Naive thymus-derived CD4-positive, alpha-beta T cell (primary cell): ENCODE data around the gene PACS2. TPM values are rescaled to one million over a fixed set of nuclear protein-coding genes. Genes with fewer than 3 reads are reported as not detected.
"Not testable (repeated sequence)": the region's sequence is repeated elsewhere in the genome, so short reads cannot be mapped to it uniquely, and the experiment has no call there.

Source experiments
- ATAC-seq: fragments of 150-1000 bp; cut with Tn5 transposase; 2 replicates; pipeline ENCODE4 v1.10.0; 2021; ENCODE audit warnings: mild to moderate bottlenecking, moderate library complexity
- CTCF ChIA-PET: fragments of 350-600 bp; sonication (Branson Sonifier 250); formaldehyde crosslinking; loops from one replicate; lab custom pipeline; 2021; ENCODE audit warnings: antibody characterized with exemption; lab: Charles Lee
- POLR2A ChIA-PET: fragments of 350-600 bp; sonication (Branson Sonifier 250); formaldehyde crosslinking; loops from one replicate; lab custom pipeline; 2021; ENCODE audit warnings: antibody characterized with exemption, inconsistent platforms; lab: Charles Lee
- DNase-seq, 9 donors: peaks; one replicate each; pipeline versions ENCODE4 v3.0.0 to v3.0.0-alpha.2; 2020 to 2022; ENCODE audit warnings: mixed read lengths in 1 of 9
- H3K27ac ChIP-seq: one replicate; pipeline ENCODE4 v1.7.0; 2013; ENCODE audit warnings: mild to moderate bottlenecking, low read depth, low read length, moderate library complexity
- H3K27me3 ChIP-seq, 2 donors: one replicate each; pipeline ENCODE4 v1.7.0; 2013; ENCODE audit warnings: low read length in 2 of 2, mild to moderate bottlenecking in 2 of 2, moderate library complexity in 2 of 2; ENCODE audit not compliant: control insufficient read depth in 2 of 2, insufficient read depth in 2 of 2
- H3K36me3 ChIP-seq, 3 experiments: 1 replicate in 2 of 3; 2 replicates in 1 of 3; pipeline ENCODE4 v1.7.0; 2013; ENCODE audit warnings: low read length in 3 of 3, mild to moderate bottlenecking in 3 of 3, moderate library complexity in 1 of 3; ENCODE audit not compliant: insufficient read depth in 3 of 3, control insufficient read depth in 2 of 3
- H3K4me1 ChIP-seq, 2 donors: one replicate each; pipeline ENCODE4 v1.7.0; 2013; ENCODE audit warnings: low read length in 2 of 2, mild to moderate bottlenecking in 2 of 2, moderate library complexity in 1 of 2; ENCODE audit not compliant: control insufficient read depth in 2 of 2, insufficient read depth in 2 of 2
- H3K4me3 ChIP-seq: 2 replicates; pipeline ENCODE4 v1.7.0; 2013; ENCODE audit warnings: mild to moderate bottlenecking, low read length
- H3K9me3 ChIP-seq, 3 experiments: 1 replicate in 2 of 3; 2 replicates in 1 of 3; pipeline ENCODE4 v1.7.0; 2013; ENCODE audit warnings: low read length in 3 of 3; ENCODE audit not compliant: control insufficient read depth in 2 of 3
- H3K27ac Mint-ChIP-seq, 9 donors: one replicate each; pipeline ENCODE4 v1.8.0; 2020 to 2022; ENCODE audit warnings: mixed read lengths in 9 of 9, mild to moderate bottlenecking in 8 of 9, moderate library complexity in 5 of 9, inconsistent platforms in 2 of 9
- H3K27me3 Mint-ChIP-seq, 5 donors: one replicate each; pipeline ENCODE4 v1.8.0; 2021 to 2022; ENCODE audit warnings: mixed read lengths in 5 of 5, mild to moderate bottlenecking in 1 of 5
- H3K36me3 Mint-ChIP-seq, 5 donors: one replicate each; pipeline ENCODE4 v1.8.0; 2020 to 2022; ENCODE audit warnings: mixed read lengths in 5 of 5, mild to moderate bottlenecking in 3 of 5, inconsistent platforms in 1 of 5
- H3K4me1 Mint-ChIP-seq, 7 donors: one replicate each; pipeline ENCODE4 v1.8.0; 2020 to 2022; ENCODE audit warnings: mixed read lengths in 7 of 7, mild to moderate bottlenecking in 3 of 7, inconsistent platforms in 1 of 7
- H3K4me3 Mint-ChIP-seq, 10 donors: one replicate each; pipeline ENCODE4 v1.8.0; 2020 to 2022; ENCODE audit warnings: mild to moderate bottlenecking in 10 of 10, mixed read lengths in 10 of 10, moderate library complexity in 6 of 10, inconsistent platforms in 2 of 10
- H3K9me3 Mint-ChIP-seq, 11 donors: one replicate each; pipeline ENCODE4 v1.8.0; 2020 to 2022; ENCODE audit warnings: mixed read lengths in 11 of 11, mild to moderate bottlenecking in 4 of 11, inconsistent platforms in 1 of 11, moderate library complexity in 1 of 11
- intact Hi-C, 2 donors: fragments of 100-400 bp; cut with micrococcal nuclease; formaldehyde crosslinking; loops; one replicate each; pipeline ENCODE4 v1.15.1; 2023
- polyA plus RNA-seq, 2 donors: library from polyadenylated mRNA; unstranded; fragments of 300-500 nt; fragmentation: Illumina TruSeq; gene quantifications; one replicate each; pipeline ENCODE4 v1.2.3, GENCODE V29; 2021
- total RNA-seq, 6 experiments: library from RNA in 5 of 6; stranded (reverse) in 5 of 6; gene quantifications; 1 replicate in 5 of 6; 2 replicates in 1 of 6; pipeline ENCODE4 v1.2.3 and lab custom pipeline; 2021 to 2026

Gene PACS2
- total and polyA plus RNA-seq, 7 experiments from 2014 or later, result 1.5 to 75.4 (median 69.2) TPM

DNA sequence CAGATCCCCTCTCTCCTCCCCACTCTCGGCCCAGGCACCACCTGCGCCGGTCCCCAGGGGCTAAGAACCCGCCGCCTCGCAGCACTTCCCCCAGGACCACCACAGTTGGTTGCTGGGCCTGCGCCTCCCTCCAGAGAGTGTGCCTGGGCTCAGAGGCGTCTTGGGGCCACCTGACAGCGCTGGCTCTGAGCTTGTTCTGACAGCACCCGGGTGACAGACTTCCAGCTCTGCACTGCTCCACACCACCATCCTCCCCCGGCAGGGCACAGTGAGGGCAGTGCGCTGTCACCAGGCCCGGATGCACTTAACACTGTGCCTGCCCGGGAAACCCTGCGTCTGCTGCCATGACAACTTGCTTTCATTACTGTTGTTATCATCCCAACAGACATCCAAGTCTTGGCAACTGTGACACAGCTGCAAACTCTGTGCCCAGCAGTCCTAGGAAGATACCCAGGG lies 20.4 kb upstream of the PACS2 start:
- H3K9me3 Mint-ChIP-seq, result no peaks in the 10 kb centered on the region
- peaks cover 14 to 34% of the 10 kb centered on the region in 2 donors for H3K4me1 ChIP-seq
- no peaks in the 10 kb centered on the region for H3K36me3 ChIP-seq
- no peaks in the 10 kb centered on the region for H3K27me3 Mint-ChIP-seq
- peak overlapping the region; percentile 39 to 85 (median 78) for H3K4me3 Mint-ChIP-seq
- ChIA-PET POLR2A (interaction anchor here (0.6 to 4.3 kb wide), 3 partner anchors 21 to 273 kb away, joined by 3 to 19 read pairs (median 3); partner anchors contain the start of genes CDCA4 and PACS2), CTCF (interaction anchor here (1.0 to 2.1 kb wide), 2 partner anchors 19 to 58 kb away, joined by 3 to 8 read pairs; no protein-coding TSS in a partner anchor)
- H3K27ac ChIP-seq, result peak overlapping the region; percentile 65
- peak overlapping the region; percentile 89 to 99 (median 96) for H3K27ac Mint-ChIP-seq
- intact Hi-C loops, result loop anchor here in 1 of 2 donors (10.0 kb wide), 1 partner anchor 49 kb away; the partner anchor contains the start of gene BTBD6
- H3K9me3 ChIP-seq, result no peaks in the 10 kb centered on the region
- H3K4me3 ChIP-seq, result peak overlapping the region; percentile 21
- H3K36me3 Mint-ChIP-seq, result peaks cover 0 to 8% (median 0%) of the 10 kb centered on the region in 5 donors
- H3K4me1 Mint-ChIP-seq, result peaks cover 31 to 53% (median 46%) of the 10 kb centered on the region in 7 donors
- no peaks in the 10 kb centered on the region for H3K27me3 ChIP-seq
- DNase-seq (peak; percentile 50 to 82 (median 74)), ATAC-seq (peak; percentile 94)

GRCh38 chr14:105297311-105297710 lies 17.2 kb upstream of the PACS2 start:
- Mint-ChIP-seq H3K27ac (peak overlapping the region in 2 of 9 donors; percentile 38 to 47), H3K36me3 (peaks cover 0 to 13% (median 0%) of the 10 kb centered on the region in 5 donors), H3K4me3 (peak overlapping the region in 2 of 10 donors; percentile 6 to 42), H3K4me1 (peaks cover 35 to 54% (median 44%) of the 10 kb centered on the region in 7 donors)
- H3K9me3 Mint-ChIP-seq, H3K27me3 ChIP-seq, H3K27me3 Mint-ChIP-seq, H3K9me3 ChIP-seq, H3K4me3 ChIP-seq, H3K36me3 ChIP-seq, H3K27ac ChIP-seq, DNase-seq, ATAC-seq: not testable (repeated sequence)
- intact Hi-C loops, result loop anchor here in 1 of 2 donors (10.0 kb wide), 1 partner anchor 53 kb away; the partner anchor contains the start of gene BTBD6
- POLR2A ChIA-PET, result interaction anchor here (1.0 kb wide), 1 partner anchor 17 kb away, joined by 4 read pairs; the partner anchor contains the start of gene PACS2
- peaks cover 14 to 41% of the 10 kb centered on the region in 2 donors for H3K4me1 ChIP-seq
- CTCF ChIA-PET, result interaction anchor here (0.6 to 0.7 kb wide), 2 partner anchors 20 to 184 kb away, joined by 3 to 8 read pairs; no protein-coding TSS in a partner anchor

DNA sequence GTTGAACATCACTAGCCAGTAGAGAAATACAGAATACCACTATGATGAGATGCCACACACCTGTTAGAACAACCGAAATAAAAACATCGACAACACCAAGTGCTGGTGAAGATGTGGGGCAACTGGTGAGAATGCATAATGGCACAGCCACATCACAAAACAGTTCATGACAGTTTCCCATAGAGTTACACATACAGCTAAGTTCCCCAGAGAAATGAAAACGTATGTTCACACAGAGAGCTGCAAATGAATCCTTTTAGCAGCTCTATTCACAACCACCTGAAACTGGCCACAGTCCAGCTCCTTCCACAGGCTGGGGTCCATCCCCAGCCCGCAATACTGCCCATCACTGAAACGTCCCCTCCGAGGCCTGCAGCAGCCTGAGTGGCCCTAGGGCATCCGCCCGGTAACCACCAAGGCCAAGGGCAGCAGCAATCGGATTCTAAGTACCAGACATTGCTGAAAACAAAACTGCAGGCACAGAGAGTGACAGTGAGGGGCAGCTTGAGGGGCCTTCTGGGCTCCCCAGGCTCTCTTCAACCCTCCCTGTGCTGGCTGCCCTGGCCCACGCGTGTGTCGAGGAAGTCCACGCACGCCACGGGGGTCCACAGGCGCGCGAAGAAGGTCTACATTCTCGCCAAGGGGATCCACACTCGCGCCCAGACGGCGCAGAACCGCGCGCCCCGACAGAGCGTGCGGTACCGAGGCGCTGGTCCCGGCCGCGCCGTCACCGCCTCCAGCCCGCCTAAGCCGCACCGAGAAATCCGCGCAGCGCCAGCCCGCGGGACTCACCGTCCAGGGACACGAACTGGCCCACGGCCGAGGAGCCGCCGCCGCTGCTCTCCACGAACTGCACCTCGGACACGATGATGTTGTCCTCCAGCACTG lies 14.7 kb upstream of the PACS2 start:
- ATAC-seq, result no peak
- H3K4me3 Mint-ChIP-seq, result peak overlapping the region; percentile 75 to 95 (median 88)
- POLR2A ChIA-PET, result interaction anchor here (0.7 to 2.8 kb wide), 6 partner anchors 13 to 547 kb away, joined by 3 to 58 read pairs (median 4); partner anchors contain the start of genes CDCA4, PACS2 and SIVA1

DNA sequence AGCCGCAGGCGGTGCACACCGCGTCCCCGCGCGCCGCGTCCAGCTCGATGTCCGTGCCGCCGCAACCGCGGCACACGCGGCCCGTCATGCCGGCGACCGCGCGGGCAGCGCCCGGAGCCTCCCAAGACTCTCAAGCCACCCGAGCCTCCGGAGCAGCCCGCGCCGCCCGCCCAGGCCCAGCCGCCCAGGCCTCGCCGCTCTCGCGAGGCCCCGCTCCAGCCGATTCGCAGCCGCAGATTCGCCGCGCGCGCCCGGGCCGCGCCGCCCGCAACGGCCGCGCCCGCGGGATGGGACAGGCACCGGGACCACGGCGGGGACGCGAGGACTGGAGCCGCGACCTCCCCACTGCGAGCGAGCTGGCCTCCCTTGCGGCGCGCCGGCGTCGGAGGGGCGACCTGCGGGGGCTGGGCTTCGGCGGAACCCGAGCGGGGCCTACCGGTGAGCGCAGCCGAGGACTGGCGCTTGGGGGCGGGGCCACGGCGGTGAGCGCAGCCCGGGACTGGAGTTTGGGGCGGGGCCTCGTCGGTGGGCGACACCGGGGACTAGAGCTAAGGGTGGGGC lies 13.9 kb upstream of the PACS2 start, which contains the start of gene BRF1:
TSS of gene BRF1 (minus strand) at position 460 of the 561 bp plus-strand sequence. CDS start at position 88, 372 bp downstream.
- DNase-seq (peak in 8 of 9 donors; percentile 94 to 99 (median 98)), ATAC-seq (peak; percentile 93)
- Histone ChIP-seq H3K4me1 (peaks cover 0 to 22% of the 10 kb centered on the region in 2 donors), H3K27me3 (no peaks in the 10 kb centered on the region), H3K9me3 (no peaks in the 10 kb centered on the region), H3K27ac (peak within 1 kb of the TSS; percentile 94), H3K36me3 (peaks cover 0 to 3% (median 0%) of the 10 kb centered on the region in 3 experiments), H3K4me3 (peak within 1 kb of the TSS; percentile 73)
- Mint-ChIP-seq H3K9me3 (no peaks in the 10 kb centered on the region), H3K27me3 (no peaks in the 10 kb centered on the region), H3K36me3 (peaks cover 0 to 19% (median 2%) of the 10 kb centered on the region in 5 donors), H3K27ac (peak within 1 kb of the TSS; percentile 86 to 97 (median 94)), H3K4me3 (peak within 1 kb of the TSS; percentile 75 to 95 (median 90)), H3K4me1 (peaks cover 34 to 52% (median 40%) of the 10 kb centered on the region in 7 donors)
- POLR2A ChIA-PET, result interaction anchor here (0.6 to 2.8 kb wide), 18 partner anchors 8 to 548 kb away, joined by 3 to 58 read pairs (median 4); partner anchors contain the start of genes BTBD6, CDCA4, GPR132 and PACS2
- intact Hi-C loops, result loop anchor here (1.0 to 10.0 kb wide), 21 partner anchors 14 to 548 kb away; partner anchors contain the start of genes NUDT14 (in 2 of the 2), PACS2 (in 2 of the 2), SIVA1 (in 2 of the 2) and AKT1 (in 1 of the 2)
- CTCF ChIA-PET, result interaction anchor here (0.7 to 1.2 kb wide), 3 partner anchors 21 to 558 kb away, joined by 3 to 4 read pairs (median 3); no protein-coding TSS in a partner anchor

More for the DNA sequence above, 14.7 kb upstream of the PACS2 start:
- H3K36me3 Mint-ChIP-seq, result peaks cover 0 to 18% (median 0%) of the 10 kb centered on the region in 5 donors
- peak overlapping the region; percentile 80 to 93 (median 87) for H3K27ac Mint-ChIP-seq
- H3K4me1 Mint-ChIP-seq, result peaks cover 32 to 47% (median 35%) of the 10 kb centered on the region in 7 donors
- peaks cover 2 to 20% of the 10 kb centered on the region in 2 donors for H3K4me1 ChIP-seq
- no peaks in the 10 kb centered on the region for H3K9me3 Mint-ChIP-seq
- H3K9me3 ChIP-seq, result no peaks in the 10 kb centered on the region
- H3K27me3 Mint-ChIP-seq, result no peaks in the 10 kb centered on the region
- peaks cover 0 to 3% (median 0%) of the 10 kb centered on the region in 3 experiments for H3K36me3 ChIP-seq
- DNase-seq, result peak in 5 of 9 donors; percentile 8 to 48 (median 36)
- H3K27ac ChIP-seq, result peak overlapping the region; percentile 94
- intact Hi-C loops, result loop anchor here (2.0 to 10.0 kb wide), 13 partner anchors 52 to 548 kb away; partner anchors contain the start of genes SIVA1 (in 2 of the 2), AKT1 (in 1 of the 2), BTBD6 (in 1 of the 2) and CLBA1 (in 1 of the 2)
- no peaks in the 10 kb centered on the region for H3K27me3 ChIP-seq
- CTCF ChIA-PET, result interaction anchor here (0.9 kb wide), 1 partner anchor 52 kb away, joined by 4 read pairs; no protein-coding TSS in a partner anchor
- H3K4me3 ChIP-seq, result peak overlapping the region; percentile 73

DNA sequence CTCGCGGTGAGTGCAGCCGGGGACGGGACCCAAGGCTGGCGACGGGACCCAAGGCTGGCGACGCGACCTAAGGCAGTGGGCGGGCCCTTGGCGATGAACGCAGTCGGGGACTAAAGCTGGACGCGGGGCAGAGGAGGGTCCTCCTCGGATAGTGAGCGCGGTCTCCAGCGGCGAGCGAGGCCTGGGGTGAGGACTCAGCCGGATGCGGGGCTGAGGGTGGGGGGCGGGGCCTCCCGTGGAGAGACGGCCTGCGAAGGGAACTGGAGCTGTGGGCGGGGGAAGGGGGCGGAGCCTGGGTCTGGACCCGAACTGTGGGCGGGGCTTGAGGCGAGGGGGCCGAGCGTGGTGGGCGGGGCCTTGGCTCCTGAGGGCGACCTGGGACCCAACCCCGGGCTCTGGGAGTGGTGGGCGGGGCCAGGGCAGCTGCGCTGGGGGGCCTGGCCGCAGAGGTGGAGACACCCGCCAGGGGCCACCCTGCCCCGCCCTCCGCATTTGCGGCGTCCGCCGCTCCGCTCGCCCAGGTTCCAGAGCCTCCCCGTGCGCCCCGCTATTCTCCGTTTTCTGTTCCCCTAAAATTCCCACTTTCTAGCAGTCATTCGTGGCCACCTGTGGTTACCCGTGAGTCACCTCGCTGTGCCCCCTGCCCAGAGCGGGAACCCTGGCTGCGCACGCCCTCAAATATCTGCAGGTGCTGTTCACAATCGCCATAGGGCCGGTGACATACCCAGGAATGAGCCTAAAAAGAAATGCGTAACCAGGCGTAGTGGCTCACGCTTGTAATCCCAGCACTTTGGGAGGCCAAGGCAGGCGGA lies 13.2 kb upstream of the PACS2 start:
- H3K36me3 Mint-ChIP-seq, result peaks cover 0 to 19% (median 2%) of the 10 kb centered on the region in 5 donors
- Histone ChIP-seq H3K4me3 (peak overlapping the region; percentile 73), H3K4me1 (peaks cover 0 to 22% of the 10 kb centered on the region in 2 donors), H3K27me3 (no peaks in the 10 kb centered on the region), H3K27ac (peak overlapping the region; percentile 94), H3K36me3 (peaks cover 0 to 3% (median 0%) of the 10 kb centered on the region in 3 experiments), H3K9me3 (no peaks in the 10 kb centered on the region)
- CTCF ChIA-PET, result interaction anchor here (0.6 to 1.2 kb wide), 3 partner anchors 22 to 557 kb away, joined by 3 read pairs; no protein-coding TSS in a partner anchor
- POLR2A ChIA-PET, result interaction anchor here (0.6 to 2.8 kb wide), 21 partner anchors 9 to 549 kb away, joined by 3 to 58 read pairs (median 4); partner anchors contain the start of genes BTBD6, CDCA4, GPR132 and PACS2
- H3K27ac Mint-ChIP-seq, result peak overlapping the region; percentile 81 to 97 (median 94)
- intact Hi-C loops, result loop anchor here (1.0 to 10.0 kb wide), 21 partner anchors 13 to 549 kb away; partner anchors contain the start of genes NUDT14 (in 2 of the 2), PACS2 (in 2 of the 2), SIVA1 (in 2 of the 2) and AKT1 (in 1 of the 2)
- no peaks in the 10 kb centered on the region for H3K9me3 Mint-ChIP-seq
- DNase-seq (peak in 7 of 9 donors; percentile 89 to 100 (median 93)), ATAC-seq (peak; percentile 89)
- peaks cover 34 to 52% (median 40%) of the 10 kb centered on the region in 7 donors for H3K4me1 Mint-ChIP-seq
- no peaks in the 10 kb centered on the region for H3K27me3 Mint-ChIP-seq
- H3K4me3 Mint-ChIP-seq, result peak overlapping the region; percentile 71 to 93 (median 90)
